ENCODE measurements around the gene FIBCD1. TPM values are rescaled to one million over a fixed set of nuclear protein-coding genes. Genes with fewer than 3 reads are reported as not detected.

Gene FIBCD1
- polyA plus RNA-seq, 1 of the 3 experiments (the other 2 are of a cell fraction), result 1.3 TPM

DNA sequence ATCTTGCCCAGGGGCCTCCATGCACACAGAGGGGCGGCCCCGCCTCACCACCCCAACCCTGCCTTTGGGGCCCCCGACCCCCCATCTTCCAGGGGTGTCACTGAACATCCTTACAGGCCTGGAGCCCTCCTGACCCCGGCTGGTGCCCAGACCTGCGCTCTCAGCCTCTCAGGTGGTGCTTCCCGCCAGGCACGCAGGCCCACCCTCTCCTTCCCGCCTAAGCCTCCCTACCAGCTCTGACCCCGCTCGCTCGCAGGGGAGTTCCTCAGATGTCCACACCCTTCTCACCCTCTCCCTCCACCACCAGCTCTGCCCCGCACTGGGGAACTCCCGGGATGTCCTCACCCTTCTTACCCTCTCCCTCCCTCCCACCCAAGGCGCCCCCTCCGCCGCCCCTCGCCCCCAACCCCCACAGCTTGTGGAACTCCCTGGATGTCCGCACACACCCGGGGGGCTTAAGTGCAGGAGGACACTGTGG, 30.1 kb downstream of the FIBCD1 start:
- Histone ChIP-seq H3K27me3 (ENCODE audit: insufficient read depth) (no peaks in the 10 kb centered on the region), H2AFZ (ENCODE audit: low read depth) (no peak overlapping the region), H3K4me3 (ENCODE audit: low read depth in 2 of 2, low read length in 1 of 2) (no peak overlapping the region), H3F3A (replicated peaks; ENCODE audit: insufficient read depth) (no peaks in the 10 kb centered on the region), H3K79me2 (ENCODE audit: insufficient read depth) (no peaks in the 10 kb centered on the region), H4K20me1 (ENCODE audit: insufficient read depth) (no peaks in the 10 kb centered on the region), H3K4me2 (no peak overlapping the region), H3K4me1 (ENCODE audit: control insufficient read depth in 1 of 2, insufficient read depth in 2 of 2, low read depth in 1 of 2, low read length in 1 of 2) (peaks cover 0 to 3% of the 10 kb centered on the region in 2 experiments; a peak in 1 of 4 replicates), H3K9me3 (no peaks in the 10 kb centered on the region), H3K36me3 (replicated peaks in 1 of 2; ENCODE audit: control insufficient read depth in 1 of 2, insufficient read depth in 2 of 2, low read length in 1 of 2) (no peaks in the 10 kb centered on the region), H3K27ac (ENCODE audit: low read depth in 2 of 2, low read length in 1 of 2) (no peak overlapping the region), H3K9ac (no peak overlapping the region), H3K9me2 (no peaks in the 10 kb centered on the region)
- DNase-seq, result no peak
- 80% methylated on average over 12 of the region's 19 CpGs for WGBS (ENCODE audit: low lambda C conversion rate)
- TF ChIP-seq POLR2AphosphoS5 (IDR thresholded peaks at IDR 0.05; ENCODE audit: low read depth, low read length) (no peak), NFIC (IDR thresholded peaks at IDR 0.05; ENCODE audit: borderline replicate concordance) (no peak), TCF12 (IDR thresholded peaks at IDR 0.05) (no peak), SIN3A (IDR thresholded peaks at IDR 0.05; ENCODE audit: borderline replicate concordance, low read depth, low read length) (no peak), RAD21 (IDR thresholded peaks at IDR 0.05; ENCODE audit: low read length) (no peak), RXRA (IDR thresholded peaks at IDR 0.05; ENCODE audit: borderline replicate concordance, low read depth) (no peak), SMC3 (IDR thresholded peaks at IDR 0.05; ENCODE audit: low read depth, low read length) (no peak), JUND (IDR thresholded peaks at IDR 0.05) (no peak), ELF1 (IDR thresholded peaks at IDR 0.05) (no peak), TEAD4 (IDR thresholded peaks at IDR 0.05; ENCODE audit: borderline replicate concordance, insufficient read depth) (no peak), FOXJ3 (CRISPR knock-in tag; IDR thresholded peaks at IDR 0.05) (no peak)
- TF ChIP-seq, protein P1, sequence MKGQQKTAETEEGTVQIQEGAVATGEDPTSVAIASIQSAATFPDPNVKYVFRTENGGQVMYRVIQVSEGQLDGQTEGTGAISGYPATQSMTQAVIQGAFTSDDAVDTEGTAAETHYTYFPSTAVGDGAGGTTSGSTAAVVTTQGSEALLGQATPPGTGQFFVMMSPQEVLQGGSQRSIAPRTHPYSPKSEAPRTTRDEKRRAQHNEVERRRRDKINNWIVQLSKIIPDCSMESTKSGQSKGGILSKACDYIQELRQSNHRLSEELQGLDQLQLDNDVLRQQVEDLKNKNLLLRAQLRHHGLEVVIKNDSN (IDR thresholded peaks at IDR 0.05; ENCODE audit: borderline replicate concordance, low read depth), result no peak
- TF ChIP-seq, protein P2, sequence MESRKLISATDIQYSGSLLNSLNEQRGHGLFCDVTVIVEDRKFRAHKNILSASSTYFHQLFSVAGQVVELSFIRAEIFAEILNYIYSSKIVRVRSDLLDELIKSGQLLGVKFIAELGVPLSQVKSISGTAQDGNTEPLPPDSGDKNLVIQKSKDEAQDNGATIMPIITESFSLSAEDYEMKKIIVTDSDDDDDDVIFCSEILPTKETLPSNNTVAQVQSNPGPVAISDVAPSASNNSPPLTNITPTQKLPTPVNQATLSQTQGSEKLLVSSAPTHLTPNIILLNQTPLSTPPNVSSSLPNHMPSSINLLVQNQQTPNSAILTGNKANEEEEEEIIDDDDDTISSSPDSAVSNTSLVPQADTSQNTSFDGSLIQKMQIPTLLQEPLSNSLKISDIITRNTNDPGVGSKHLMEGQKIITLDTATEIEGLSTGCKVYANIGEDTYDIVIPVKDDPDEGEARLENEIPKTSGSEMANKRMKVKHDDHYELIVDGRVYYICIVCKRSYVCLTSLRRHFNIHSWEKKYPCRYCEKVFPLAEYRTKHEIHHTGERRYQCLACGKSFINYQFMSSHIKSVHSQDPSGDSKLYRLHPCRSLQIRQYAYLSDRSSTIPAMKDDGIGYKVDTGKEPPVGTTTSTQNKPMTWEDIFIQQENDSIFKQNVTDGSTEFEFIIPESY (IDR thresholded peaks at IDR 0.05; ENCODE audit: borderline replicate concordance, low read depth), result no peak
- TF ChIP-seq, protein P3, sequence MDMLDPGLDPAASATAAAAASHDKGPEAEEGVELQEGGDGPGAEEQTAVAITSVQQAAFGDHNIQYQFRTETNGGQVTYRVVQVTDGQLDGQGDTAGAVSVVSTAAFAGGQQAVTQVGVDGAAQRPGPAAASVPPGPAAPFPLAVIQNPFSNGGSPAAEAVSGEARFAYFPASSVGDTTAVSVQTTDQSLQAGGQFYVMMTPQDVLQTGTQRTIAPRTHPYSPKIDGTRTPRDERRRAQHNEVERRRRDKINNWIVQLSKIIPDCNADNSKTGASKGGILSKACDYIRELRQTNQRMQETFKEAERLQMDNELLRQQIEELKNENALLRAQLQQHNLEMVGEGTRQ (IDR thresholded peaks at IDR 0.05; ENCODE audit: borderline replicate concordance, low read depth, low read length), result no peak
- ChIA-PET POLR2A (no interaction called here), CTCF (interaction anchor here (0.9 to 2.4 kb wide), 4 partner anchors 16 to 138 kb away, joined by 3 to 10 read pairs (median 4); no protein-coding TSS in a partner anchor)
